HepG2 (cell line): ENCODE data around the gene SLC35F3. TPM values are rescaled to one million over a fixed set of nuclear protein-coding genes. Genes with fewer than 3 reads are reported as not detected.
A peak's percentile ranks its signal among the peaks of the same experiment; 100 is the strongest.

Source experiments
- ARNT ChIP-seq: fragments of 450-650 bp; IDR thresholded peaks from 2 replicates; pipeline ENCODE4 v1.6.1; 2017
- CBX5 ChIP-seq: sonication (generic); formaldehyde crosslinking; IDR thresholded peaks from 2 replicates; pipeline ENCODE4 v1.4.0; 2020; ENCODE audit warnings: missing genetic modification reagents, borderline replicate concordance
- CHCHD3 ChIP-seq: sonication (generic); formaldehyde crosslinking; IDR thresholded peaks from 2 replicates; pipeline ENCODE4 v1.8.0; 2022; ENCODE audit warnings: mild to moderate bottlenecking, missing genetic modification reagents, moderate library complexity
- E2F5 ChIP-seq: sonication (generic); formaldehyde crosslinking; conservative IDR thresholded peaks from 2 replicates; pipeline ENCODE4 v1.4.0; 2020; ENCODE audit warnings: missing genetic modification reagents
- ELK4 ChIP-seq: sonication (generic); formaldehyde crosslinking; IDR thresholded peaks from 2 replicates; pipeline ENCODE4 v1.9.0; 2021; ENCODE audit warnings: missing genetic modification reagents, borderline replicate concordance
- EZH2 ChIP-seq: conservative IDR thresholded peaks from 2 replicates; pipeline ENCODE4 v1.6.1; 2012; ENCODE audit warnings: mild to moderate bottlenecking, low read depth, low read length, moderate library complexity
- HHEX ChIP-seq: IDR thresholded peaks from 2 replicates; pipeline ENCODE4 v1.6.1; 2016; ENCODE audit warnings: control low read depth
- NCOA2 ChIP-seq: sonication (generic); formaldehyde crosslinking; IDR thresholded peaks from 2 replicates; pipeline ENCODE4 v1.8.0; 2022; ENCODE audit warnings: inconsistent platforms
- STAT5B ChIP-seq: sonication (generic); formaldehyde crosslinking; IDR thresholded peaks from 2 replicates; pipeline ENCODE4 v1.4.0; 2020; ENCODE audit warnings: missing genetic modification reagents
- THYN1 ChIP-seq: sonication (generic); formaldehyde crosslinking; IDR thresholded peaks from 2 replicates; pipeline ENCODE4 v1.8.1; 2023; ENCODE audit warnings: low read depth, mild to moderate bottlenecking, moderate library complexity, missing genetic modification reagents, borderline replicate concordance
- ZBTB39 ChIP-seq: sonication (generic); formaldehyde crosslinking; IDR thresholded peaks from 2 replicates; pipeline ENCODE4 v1.5.0; 2020; ENCODE audit warnings: missing genetic modification reagents
- ZHX2 ChIP-seq, 2 experiments: sonication (generic) in 1 of 2; formaldehyde crosslinking in 1 of 2; IDR thresholded peaks; 2 replicates each; pipeline versions ENCODE4 v1.6.1 to v1.9.0; 2014 to 2022; ENCODE audit warnings: antibody characterized with exemption in 1 of 2, borderline replicate concordance in 1 of 2, inconsistent platforms in 1 of 2, low read depth in 1 of 2, missing genetic modification reagents in 1 of 2
- ZNF431 ChIP-seq: sonication (generic); formaldehyde crosslinking; IDR thresholded peaks from 2 replicates; pipeline ENCODE4 v1.9.0; 2022; ENCODE audit warnings: missing genetic modification reagents, low read depth, mild to moderate bottlenecking, borderline replicate concordance
- ZNF441 ChIP-seq: sonication (generic); formaldehyde crosslinking; IDR thresholded peaks from 2 replicates; pipeline ENCODE4 v1.7.0; 2021; ENCODE audit warnings: missing genetic modification reagents, borderline replicate concordance
- ZNF468 ChIP-seq: sonication (generic); formaldehyde crosslinking; IDR thresholded peaks from 2 replicates; pipeline ENCODE4 v1.8.0; 2022; ENCODE audit warnings: mild to moderate bottlenecking, moderate library complexity, missing genetic modification reagents
- ZNF570 ChIP-seq: sonication (generic); formaldehyde crosslinking; IDR thresholded peaks from 2 replicates; pipeline ENCODE4 v1.4.0; 2020; ENCODE audit warnings: mild to moderate bottlenecking, missing genetic modification reagents, borderline replicate concordance
- ZNF691 ChIP-seq: sonication (generic); formaldehyde crosslinking; IDR thresholded peaks from 2 replicates; pipeline ENCODE4 v1.4.0; 2020; ENCODE audit warnings: missing genetic modification reagents, low read depth, mild to moderate bottlenecking, borderline replicate concordance
- ZNF788 ChIP-seq: sonication (generic); formaldehyde crosslinking; IDR thresholded peaks from 2 replicates; pipeline ENCODE4 v1.5.0; 2020; ENCODE audit warnings: mild to moderate bottlenecking, missing genetic modification reagents, borderline replicate concordance
- polyA plus RNA-seq, 8 experiments: library from polyadenylated mRNA; depleted of rRNA in 3 of 8; stranded (reverse) in 7 of 8; unstranded in 1 of 8; fragments of >200 nt; fragmentation: Illumina TruSeq in 4 of 8; extraction: Trizol in 4 of 8; gene quantifications; 2 replicates each; pipeline versions ENCODE4 v1.2.1 to v1.2.3, GENCODE V29; 2011 to 2016; ENCODE audit warnings: low read depth in 4 of 8, missing spikeins in 1 of 8, mixed read lengths in 1 of 8; ENCODE audit not compliant: insufficient read depth in 1 of 8
- total RNA-seq, 5 experiments: library from RNA; depleted of rRNA; stranded (reverse); fragments of >200 nt; fragmentation: Illumina TruSeq; extraction: Trizol; gene quantifications; 2 replicates each; pipeline ENCODE4 v1.2.3, GENCODE V29; 2016; ENCODE audit warnings: low read depth in 1 of 5

Gene SLC35F3
- total and polyA plus RNA-seq, 2 of the 13 experiments (the other 11 are each of a cell fraction or from before 2014, with no cell fraction given) = not detected

GRCh38 chr1:234327577-234328164 lies 423.2 kb downstream of the SLC35F3 start (continued):
- TF ChIP-seq ZHX2 (IDR thresholded peaks at IDR 0.05; ENCODE audit: low read depth) (0 out of 2 replicates have a peak, but pooled peaks have one; percentile 60), ZHX2 (CRISPR knock-in tag; IDR thresholded peaks at IDR 0.05; ENCODE audit: borderline replicate concordance) (peak; percentile 34; the same call in 1 of the 2 replicates), ZNF570 (CRISPR knock-in tag) (no peak), ZNF691 (CRISPR knock-in tag) (no peak), THYN1 (CRISPR knock-in tag) (no peak), CHCHD3 (no peak), CBX5 (CRISPR knock-in tag) (peak; percentile 72; the same call in 1 of the 2 replicates), ZBTB39 (CRISPR knock-in tag) (no peak), ELK4 (no peak), ZNF468 (CRISPR knock-in tag) (no peak), HHEX (no peak), ZNF441 (CRISPR knock-in tag) (peak; percentile 63; the same call in 1 of the 2 replicates), ZNF788 (CRISPR knock-in tag) (peak; percentile 58; the same call in 1 of the 2 replicates), EZH2 (no peak), NCOA2 (CRISPR knock-in tag) (peak; percentile 80), ARNT (no peak), STAT5B (no peak), ZNF431 (CRISPR knock-in tag) (no peak), E2F5 (CRISPR knock-in tag) (no peak)
